ENCODE measurements around the gene VWA3B. TPM values are rescaled to one million over a fixed set of nuclear protein-coding genes. Genes with fewer than 3 reads are reported as not detected.

Gene VWA3B
- polyA plus RNA-seq, 2 of the 4 experiments (the other 2 are of a cell fraction): not detected

DNA sequence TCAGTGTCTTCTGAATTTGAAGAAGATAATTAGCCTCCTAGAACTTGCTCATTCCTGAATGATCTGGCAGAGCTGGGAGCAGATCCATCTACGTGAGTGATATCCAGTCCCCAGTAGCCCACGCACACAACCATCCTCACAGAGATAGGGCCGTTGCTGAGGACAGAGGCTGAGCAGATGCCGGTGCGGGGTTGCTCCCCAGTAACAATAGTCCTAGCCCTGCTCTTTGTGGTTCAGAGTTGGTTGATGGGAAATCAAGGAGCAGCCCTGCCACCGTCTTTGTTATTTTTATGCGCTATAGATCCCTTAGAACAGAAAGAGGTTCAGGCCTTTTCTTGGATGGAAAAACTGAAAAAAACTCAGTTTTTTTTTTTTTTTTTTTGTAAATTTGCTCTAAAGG, 69.3 kb downstream of the VWA3B start:
- ChIA-PET POLR2A (no interaction called here), CTCF (interaction anchor here (1.0 kb wide), 1 partner anchor 33 kb away, joined by 3 read pairs; no protein-coding TSS in a partner anchor)
- Histone ChIP-seq H3K4me3 (no peak overlapping the region), H3K4me1 (no peaks in the 10 kb centered on the region), H3K27ac (no peak overlapping the region), H3K9me3 (no peaks in the 10 kb centered on the region), H3K4me2 (no peak overlapping the region)
- ATAC-seq (no peak), DNase-seq (ENCODE audit: low read depth in 1 of 2, low spot score in 1 of 2) (no peak), FAIRE-seq (no peak)
- WGBS (ENCODE audit: missing lambda C conversion rate): 71% methylated on average over 7 of the region's 7 CpGs
- TF ChIP-seq RAD21 (conservative IDR thresholded peaks at IDR 0.05 in 1 of 2, IDR thresholded peaks at IDR 0.05 in 1 of 2) (no peak), RNF2 (IDR thresholded peaks at IDR 0.05; ENCODE audit: borderline replicate concordance, low read depth) (no peak), CBX2 (IDR thresholded peaks at IDR 0.05; ENCODE audit: borderline replicate concordance, low read depth) (no peak), CHD2 (IDR thresholded peaks at IDR 0.05; ENCODE audit: low read length, partially characterized antibody) (no peak), ZNF302 (CRISPR knock-in tag; IDR thresholded peaks at IDR 0.05) (no peak), RCOR1 (IDR thresholded peaks at IDR 0.05; ENCODE audit: low read depth, low read length) (no peak), HDAC2 (IDR thresholded peaks at IDR 0.05) (no peak), RARB (CRISPR knock-in tag; IDR thresholded peaks at IDR 0.05) (no peak), MAZ (IDR thresholded peaks at IDR 0.05; ENCODE audit: borderline replicate concordance, low read depth, low read length) (no peak), JUN (IDR thresholded peaks at IDR 0.05) (no peak), POLR2A (IDR thresholded peaks at IDR 0.05; ENCODE audit: low read length) (no peak), JUNB (IDR thresholded peaks at IDR 0.05) (no peak), TFCP2L1 (CRISPR knock-in tag; IDR thresholded peaks at IDR 0.05) (no peak), SMC3 (IDR thresholded peaks at IDR 0.05) (no peak)
- TF ChIP-seq, protein P1, sequence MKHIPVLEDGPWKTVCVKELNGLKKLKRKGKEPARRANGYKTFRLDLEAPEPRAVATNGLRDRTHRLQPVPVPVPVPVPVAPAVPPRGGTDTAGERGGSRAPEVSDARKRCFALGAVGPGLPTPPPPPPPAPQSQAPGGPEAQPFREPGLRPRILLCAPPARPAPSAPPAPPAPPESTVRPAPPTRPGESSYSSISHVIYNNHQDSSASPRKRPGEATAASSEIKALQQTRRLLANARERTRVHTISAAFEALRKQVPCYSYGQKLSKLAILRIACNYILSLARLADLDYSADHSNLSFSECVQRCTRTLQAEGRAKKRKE (CRISPR knock-in tag; IDR thresholded peaks at IDR 0.05; ENCODE audit: low read depth): no peak
- TF ChIP-seq, protein P2, sequence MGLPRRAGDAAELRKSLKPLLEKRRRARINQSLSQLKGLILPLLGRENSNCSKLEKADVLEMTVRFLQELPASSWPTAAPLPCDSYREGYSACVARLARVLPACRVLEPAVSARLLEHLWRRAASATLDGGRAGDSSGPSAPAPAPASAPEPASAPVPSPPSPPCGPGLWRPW (IDR thresholded peaks at IDR 0.05): no peak
- TF ChIP-seq, protein P3, sequence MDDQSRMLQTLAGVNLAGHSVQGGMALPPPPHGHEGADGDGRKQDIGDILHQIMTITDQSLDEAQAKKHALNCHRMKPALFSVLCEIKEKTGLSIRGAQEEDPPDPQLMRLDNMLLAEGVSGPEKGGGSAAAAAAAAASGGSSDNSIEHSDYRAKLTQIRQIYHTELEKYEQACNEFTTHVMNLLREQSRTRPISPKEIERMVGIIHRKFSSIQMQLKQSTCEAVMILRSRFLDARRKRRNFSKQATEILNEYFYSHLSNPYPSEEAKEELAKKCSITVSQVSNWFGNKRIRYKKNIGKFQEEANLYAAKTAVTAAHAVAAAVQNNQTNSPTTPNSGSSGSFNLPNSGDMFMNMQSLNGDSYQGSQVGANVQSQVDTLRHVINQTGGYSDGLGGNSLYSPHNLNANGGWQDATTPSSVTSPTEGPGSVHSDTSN (IDR thresholded peaks at IDR 0.05): no peak

DNA sequence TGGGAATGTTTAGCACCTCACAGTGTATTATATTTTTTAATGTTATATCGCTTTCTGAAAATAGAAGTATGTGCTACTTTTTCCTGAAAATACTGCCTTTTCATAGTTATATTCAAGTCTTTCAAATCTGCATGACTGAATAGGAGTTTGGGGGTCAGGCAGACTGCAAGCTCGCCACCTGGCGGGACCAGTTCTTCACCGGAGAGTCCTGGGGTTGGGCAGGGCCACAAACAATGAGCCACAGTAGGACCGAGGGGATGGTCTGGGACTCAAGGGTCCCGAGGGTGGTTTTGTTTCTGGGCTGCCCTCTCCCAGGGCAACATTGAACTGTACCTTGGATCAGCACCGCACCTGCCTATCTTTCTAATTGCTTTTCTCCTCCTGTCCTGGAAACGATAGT, 70.6 kb downstream of the VWA3B start:
- ATAC-seq (peak in 1 of 2 experiments; percentile 56; a peak in 2 of 6 replicates), DNase-seq (ENCODE audit: low read depth in 1 of 2, low spot score in 1 of 2) (no peak), FAIRE-seq (no peak)
- ChIA-PET POLR2A (no interaction called here), CTCF (no interaction called here)
- H3K4me3 ChIP-seq: no peak overlapping the region
- no peak overlapping the region for H3K4me2 ChIP-seq
- TF ChIP-seq POLR2A (IDR thresholded peaks at IDR 0.05; ENCODE audit: low read length): no peak
- no peak for TF ChIP-seq RNF2 (IDR thresholded peaks at IDR 0.05; ENCODE audit: borderline replicate concordance, low read depth)
- no peak for TF ChIP-seq CBX2 (IDR thresholded peaks at IDR 0.05; ENCODE audit: borderline replicate concordance, low read depth)
- no peak for TF ChIP-seq JUNB (IDR thresholded peaks at IDR 0.05)
- no peak for TF ChIP-seq RARB (CRISPR knock-in tag; IDR thresholded peaks at IDR 0.05)
- TF ChIP-seq, protein P4, sequence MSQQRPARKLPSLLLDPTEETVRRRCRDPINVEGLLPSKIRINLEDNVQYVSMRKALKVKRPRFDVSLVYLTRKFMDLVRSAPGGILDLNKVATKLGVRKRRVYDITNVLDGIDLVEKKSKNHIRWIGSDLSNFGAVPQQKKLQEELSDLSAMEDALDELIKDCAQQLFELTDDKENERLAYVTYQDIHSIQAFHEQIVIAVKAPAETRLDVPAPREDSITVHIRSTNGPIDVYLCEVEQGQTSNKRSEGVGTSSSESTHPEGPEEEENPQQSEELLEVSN (IDR thresholded peaks at IDR 0.05; ENCODE audit: borderline replicate concordance, low read depth): no peak
- no peak for TF ChIP-seq HEYL (CRISPR knock-in tag; IDR thresholded peaks at IDR 0.05)
- no peak for TF ChIP-seq CHD2 (IDR thresholded peaks at IDR 0.05; ENCODE audit: low read length, partially characterized antibody)
- no peak for TF ChIP-seq RAD21 (conservative IDR thresholded peaks at IDR 0.05 in 1 of 2, IDR thresholded peaks at IDR 0.05 in 1 of 2)
- no peak for TF ChIP-seq EP300 (IDR thresholded peaks at IDR 0.05)
- no peak for TF ChIP-seq JUN (IDR thresholded peaks at IDR 0.05)
- TF ChIP-seq, protein P5, sequence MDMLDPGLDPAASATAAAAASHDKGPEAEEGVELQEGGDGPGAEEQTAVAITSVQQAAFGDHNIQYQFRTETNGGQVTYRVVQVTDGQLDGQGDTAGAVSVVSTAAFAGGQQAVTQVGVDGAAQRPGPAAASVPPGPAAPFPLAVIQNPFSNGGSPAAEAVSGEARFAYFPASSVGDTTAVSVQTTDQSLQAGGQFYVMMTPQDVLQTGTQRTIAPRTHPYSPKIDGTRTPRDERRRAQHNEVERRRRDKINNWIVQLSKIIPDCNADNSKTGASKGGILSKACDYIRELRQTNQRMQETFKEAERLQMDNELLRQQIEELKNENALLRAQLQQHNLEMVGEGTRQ (IDR thresholded peaks at IDR 0.05): no peak
- no peak for TF ChIP-seq NFE2L2 (conservative IDR thresholded peaks at IDR 0.05; ENCODE audit: low read length)
- TF ChIP-seq NPAS2 (CRISPR knock-in tag; IDR thresholded peaks at IDR 0.05; ENCODE audit: borderline replicate concordance): no peak
- TF ChIP-seq ESRRA (IDR thresholded peaks at IDR 0.05; ENCODE audit: borderline replicate concordance, low read length): no peak
- WGBS (ENCODE audit: missing lambda C conversion rate): 33% methylated on average over 8 of the region's 8 CpGs
- H3K27ac ChIP-seq: no peak overlapping the region
- no peaks in the 10 kb centered on the region for H3K9me3 ChIP-seq
- H3K4me1 ChIP-seq: no peaks in the 10 kb centered on the region
